Spleen (tissue), 7 donors: ENCODE data around the gene UQCRC1.

Experiments used
- POLR2A ChIP-seq, 3 donors: fragments of 450-650 bp; IDR thresholded peaks; one replicate each; pipeline ENCODE4 v1.5.1; 2017; ENCODE audit warnings: antibody characterized with exemption in 3 of 3, mild to moderate bottlenecking in 1 of 3
- POLR2AphosphoS5 ChIP-seq, 3 donors: sonication (generic); formaldehyde crosslinking; IDR thresholded peaks; one replicate each; pipeline ENCODE4 v1.5.1; 2017; ENCODE audit warnings: antibody characterized with exemption in 3 of 3
- TF ChIP-seq, protein P1 (sequence below), 11 experiments: fragments of 200-600 bp in 7 of 11; fragments of 450-650 bp in 4 of 11; sonication (generic) in 4 of 11; IDR thresholded peaks in 8 of 11; conservative IDR thresholded peaks in 3 of 11; 1 replicate in 7 of 11; 2 replicates in 4 of 11; pipeline versions ENCODE4 v1.4.0 to v1.8.0; 2016 to 2021; ENCODE audit warnings: antibody characterized with exemption in 11 of 11, inconsistent platforms in 4 of 11, mild to moderate bottlenecking in 1 of 11
- donor health status: DM: no; HTN: no; CAD: no; lungs with moderate emphysema.
- donor health status: DM: no; HTN: no; CAD: no.
- donor health status: DM: no; HTN: no; CAD: no.

- TF ChIP-seq, protein P1, sequence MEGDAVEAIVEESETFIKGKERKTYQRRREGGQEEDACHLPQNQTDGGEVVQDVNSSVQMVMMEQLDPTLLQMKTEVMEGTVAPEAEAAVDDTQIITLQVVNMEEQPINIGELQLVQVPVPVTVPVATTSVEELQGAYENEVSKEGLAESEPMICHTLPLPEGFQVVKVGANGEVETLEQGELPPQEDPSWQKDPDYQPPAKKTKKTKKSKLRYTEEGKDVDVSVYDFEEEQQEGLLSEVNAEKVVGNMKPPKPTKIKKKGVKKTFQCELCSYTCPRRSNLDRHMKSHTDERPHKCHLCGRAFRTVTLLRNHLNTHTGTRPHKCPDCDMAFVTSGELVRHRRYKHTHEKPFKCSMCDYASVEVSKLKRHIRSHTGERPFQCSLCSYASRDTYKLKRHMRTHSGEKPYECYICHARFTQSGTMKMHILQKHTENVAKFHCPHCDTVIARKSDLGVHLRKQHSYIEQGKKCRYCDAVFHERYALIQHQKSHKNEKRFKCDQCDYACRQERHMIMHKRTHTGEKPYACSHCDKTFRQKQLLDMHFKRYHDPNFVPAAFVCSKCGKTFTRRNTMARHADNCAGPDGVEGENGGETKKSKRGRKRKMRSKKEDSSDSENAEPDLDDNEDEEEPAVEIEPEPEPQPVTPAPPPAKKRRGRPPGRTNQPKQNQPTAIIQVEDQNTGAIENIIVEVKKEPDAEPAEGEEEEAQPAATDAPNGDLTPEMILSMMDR (IDR thresholded peaks at IDR 0.05 in 8 of 11, conservative IDR thresholded peaks at IDR 0.05 in 3 of 11), result no peak
- TF ChIP-seq POLR2A (IDR thresholded peaks at IDR 0.05) (no peak), POLR2AphosphoS5 (IDR thresholded peaks at IDR 0.05) (no peak)
These were observed 4.6 kb upstream of the UQCRC1 start for GRCh38 chr3:48614044-48614443.
